ENCODE measurements around the gene DGKG. TPM values are rescaled to one million over a fixed set of nuclear protein-coding genes. Genes with fewer than 3 reads are reported as not detected.

DGKG gene
- total and polyA plus RNA-seq, 2 of the 8 experiments (the other 6 are each of a cell fraction or from before 2014, with no cell fraction given), result 0.30 to 0.48 TPM

DNA sequence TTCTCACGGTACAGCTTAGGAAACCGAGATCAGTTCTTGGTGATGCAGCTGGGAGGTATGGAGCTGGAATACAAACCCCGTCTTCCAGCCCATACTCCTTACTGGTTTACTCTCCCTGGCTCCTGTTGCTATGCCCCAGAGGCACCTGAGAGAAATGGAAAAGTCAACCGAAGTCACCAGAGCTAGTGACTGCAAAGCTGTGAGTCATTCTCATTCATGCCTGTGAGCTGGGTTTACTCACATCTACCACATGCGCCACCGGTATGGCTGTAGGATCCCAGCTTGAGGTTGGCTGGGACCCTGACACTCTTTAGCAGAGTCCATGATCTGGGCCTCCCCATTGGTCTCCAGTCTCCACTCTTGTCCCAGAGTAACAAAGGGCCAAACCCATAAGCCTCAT is 141.7 kb downstream of the DGKG start:
- Histone ChIP-seq H3K36me3 (ENCODE audit: control insufficient read depth in 2 of 4, insufficient read depth in 4 of 4, low read length in 3 of 4) (no peaks in the 10 kb centered on the region), H2BK120ac (replicated peaks; ENCODE audit: low read depth, low read length) (no peak overlapping the region), H2BK15ac (ENCODE audit: low read length) (no peak overlapping the region), H3K23ac (ENCODE audit: insufficient read length) (no peak overlapping the region), H3K9me3 (ENCODE audit: insufficient read depth in 2 of 2, low read depth in 1 of 2, low read length in 1 of 2) (no peaks in the 10 kb centered on the region), H2AFZ (ENCODE audit: low read length) (no peak overlapping the region), H3K4me2 (ENCODE audit: insufficient read depth in 1 of 2, low read depth in 2 of 2, low read length in 2 of 2) (no peak overlapping the region), H3K4me3 (ENCODE audit: extremely low read depth in 1 of 4, insufficient read depth in 2 of 4, low read depth in 3 of 4, low read length in 4 of 4) (no peak overlapping the region), H3K14ac (ENCODE audit: insufficient read length) (no peak overlapping the region), H2BK20ac (ENCODE audit: low read length) (no peak overlapping the region), H3K9ac (replicated peaks in 1 of 4; ENCODE audit: extremely low read depth in 1 of 4, low read depth in 3 of 4, low read length in 3 of 4) (no peak overlapping the region), H4K91ac (replicated peaks; ENCODE audit: insufficient read length, low read length) (no peak overlapping the region), H3K27me3 (replicated peaks in 1 of 4; ENCODE audit: control insufficient read depth in 3 of 4, extremely low read depth in 1 of 4, insufficient read depth in 3 of 4, low read length in 3 of 4) (no peaks in the 10 kb centered on the region), H3K79me2 (ENCODE audit: control insufficient read depth in 1 of 2, insufficient read depth in 2 of 2, low read length in 2 of 2) (no peaks in the 10 kb centered on the region), H2AK5ac (ENCODE audit: low read depth, low read length) (no peak overlapping the region), H3K56ac (replicated peaks; ENCODE audit: insufficient read length, low read depth, low read length) (no peak overlapping the region), H3K4ac (replicated peaks; ENCODE audit: insufficient read length, low read depth, low read length) (no peak overlapping the region), H4K20me1 (replicated peaks in 1 of 2; ENCODE audit: control insufficient read depth in 1 of 2, insufficient read depth in 2 of 2, low read length in 2 of 2) (no peaks in the 10 kb centered on the region), H4K5ac (ENCODE audit: insufficient read length, low read depth, low read length) (no peak overlapping the region), H3K23me2 (ENCODE audit: low read depth, low read length) (no peaks in the 10 kb centered on the region), H3K4me1 (replicated peaks in 1 of 4; ENCODE audit: control insufficient read depth in 3 of 4, insufficient read depth in 4 of 4, low read length in 3 of 4) (no peaks in the 10 kb centered on the region), H2BK12ac (ENCODE audit: low read depth, low read length) (no peak overlapping the region), H3K18ac (ENCODE audit: extremely low read depth, low read length) (no peak overlapping the region), H3K79me1 (ENCODE audit: low read depth, low read length) (no peaks in the 10 kb centered on the region), H2BK5ac (ENCODE audit: low read depth, low read length) (no peak overlapping the region), H4K8ac (ENCODE audit: extremely low read depth, insufficient read depth, low read length) (no peak overlapping the region), H3K27ac (ENCODE audit: low read depth, low read length) (no peak overlapping the region)
- FAIRE-seq, result no peak
- no peak for DNase-seq (ENCODE audit: low read depth in 1 of 2, low spot score in 2 of 2)
- ChIA-PET CTCF (ENCODE audit: partially characterized antibody) (interaction anchor here (0.5 to 3.9 kb wide), 8 partner anchors 11 to 267 kb away, joined by 3 to 33 read pairs (median 4); no protein-coding TSS in a partner anchor), POLR2A (ENCODE audit: partially characterized antibody) (interaction anchor here (1.7 kb wide), 1 partner anchor 12 kb away, joined by 5 read pairs; no protein-coding TSS in a partner anchor)
- 84% methylated on average over 6 of the region's 6 CpGs; no CpG with 5 or more reads in 1 of the 2 experiments for WGBS, 2 experiments (ENCODE audit: extremely low coverage in 1 of 2, insufficient coverage in 1 of 2, insufficient read length in 1 of 2, insufficient replicate concordance in 2 of 2, low coverage in 1 of 2, low lambda C conversion rate in 2 of 2, missing lambda C conversion rate in 1 of 2)
- TF ChIP-seq JUN (IDR thresholded peaks at IDR 0.05; ENCODE audit: low read depth, low read length) (no peak), RBBP5 (IDR thresholded peaks at IDR 0.05; ENCODE audit: borderline replicate concordance, low read depth, low read length) (no peak)
